NCI-H345 treated with DMSO at 0.1 percent for 48 hours (cell line): ENCODE results near the gene RNF187.

Source experiments
- DNase-seq: peaks from one replicate; lab custom pipeline; 2025; ENCODE audit not compliant: unreplicated experiment; lab: John Stamatoyannopoulos, UW

The RNF187 gene

DNA sequence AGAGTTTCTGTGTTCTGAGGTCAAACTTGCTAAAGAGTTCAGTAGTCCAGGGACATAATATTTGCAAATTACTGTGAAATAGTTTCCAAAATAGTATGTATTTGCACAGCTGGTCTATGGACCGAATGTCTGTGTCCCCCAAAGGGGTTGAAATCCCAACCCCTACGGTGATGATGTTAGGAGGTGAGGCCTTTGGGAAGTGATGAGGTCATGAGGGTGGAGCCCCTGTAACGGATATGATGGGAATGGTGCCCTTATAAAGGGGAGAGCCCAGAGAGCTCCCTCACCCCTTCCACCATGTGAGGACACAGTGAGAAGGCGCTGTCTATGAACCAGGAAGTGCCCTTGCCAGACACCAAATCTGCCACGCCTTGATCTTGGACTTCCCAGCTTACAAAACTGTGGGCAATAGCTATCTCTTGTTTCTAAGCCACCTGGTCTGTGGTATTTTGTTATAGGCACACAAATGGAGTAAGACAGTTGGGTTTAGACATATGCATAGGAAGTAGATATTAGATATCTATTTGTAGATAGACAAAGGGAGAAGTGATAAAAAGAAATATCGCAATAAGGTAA lies 21.7 kb downstream of the RNF187 start:
- DNase-seq, result no peak

DNA sequence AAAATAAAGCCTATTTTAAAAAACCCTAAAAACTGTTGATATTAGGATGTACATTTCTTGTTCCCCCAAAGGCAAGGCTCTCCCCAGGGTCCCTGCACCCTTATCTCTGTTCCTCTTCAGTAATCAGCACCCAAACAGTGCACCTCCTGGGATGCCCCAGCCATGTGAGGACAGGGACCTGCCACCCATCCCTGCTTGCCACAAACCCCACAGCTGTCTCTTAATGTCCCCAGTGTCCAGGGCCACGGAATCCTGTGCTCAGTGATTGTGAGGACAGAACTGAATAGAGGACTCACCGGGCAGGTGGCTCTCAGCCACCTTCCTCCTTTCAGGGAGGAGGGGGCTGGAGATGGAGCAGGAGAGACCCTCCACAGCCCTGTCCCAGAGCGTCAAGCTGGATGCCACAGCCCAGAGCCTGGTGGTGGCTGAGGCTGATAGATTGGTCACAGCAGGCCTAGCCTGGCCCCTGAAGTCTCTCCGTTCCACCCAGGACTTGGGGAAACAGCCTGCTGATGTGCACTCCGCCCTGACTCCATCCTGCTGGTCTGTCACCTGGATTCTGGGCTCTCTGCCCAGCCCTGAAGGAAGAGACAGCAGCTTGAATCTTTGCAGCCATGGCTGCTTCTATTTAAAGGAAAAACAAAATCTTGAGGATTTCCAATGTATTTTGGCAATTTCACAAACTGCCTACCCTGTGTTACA lies 23.1 kb downstream of the RNF187 start:
- no peak for DNase-seq

GRCh38 chr1:228510803-228511413 lies 23.7 kb downstream of the RNF187 start:
- DNase-seq, result no peak

GRCh38 chr1:228511546-228512445 lies 24.6 kb downstream of the RNF187 start:
- DNase-seq, result no peak

- DNase-seq, result no peak
Measured at GRCh38 chr1:228512781-228513198, 25.6 kb downstream of the RNF187 start.

DNA sequence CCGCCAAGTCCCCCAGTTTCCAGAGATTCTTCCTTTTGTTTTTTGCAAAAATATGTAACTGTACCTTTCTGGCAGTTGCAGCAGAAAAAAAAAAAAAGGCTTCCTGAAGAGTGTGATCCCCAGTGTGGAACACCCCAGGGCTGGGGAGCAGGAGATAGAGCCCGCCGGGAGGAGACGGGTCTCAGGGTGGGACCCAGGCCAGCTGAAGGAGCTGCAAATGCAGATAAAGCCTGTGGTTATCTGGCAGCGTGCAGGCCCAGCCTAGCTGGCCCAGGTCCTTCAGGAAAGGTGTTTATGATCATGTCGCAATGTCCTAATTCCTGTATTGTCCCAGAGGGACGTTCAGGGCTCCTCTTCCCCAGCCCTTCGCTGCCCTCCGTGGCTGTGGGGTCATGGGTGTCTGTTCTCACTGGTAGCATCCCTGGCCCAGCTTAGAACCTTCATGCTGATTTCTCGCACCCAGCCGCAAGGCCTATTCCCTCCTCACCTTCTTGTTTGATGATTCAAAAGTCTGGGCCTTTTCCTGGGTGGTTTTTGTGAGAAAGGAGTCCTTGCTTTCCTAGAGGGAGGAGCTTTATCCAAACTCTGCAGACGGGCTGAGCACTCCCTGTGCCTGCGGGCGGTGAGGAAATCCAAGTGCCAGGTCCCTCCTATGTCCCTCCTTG lies 26.2 kb downstream of the RNF187 start:
- DNase-seq, result no peak

GRCh38 chr1:228514421-228514820 lies 27.2 kb downstream of the RNF187 start:
- DNase-seq, result no peak

DNA sequence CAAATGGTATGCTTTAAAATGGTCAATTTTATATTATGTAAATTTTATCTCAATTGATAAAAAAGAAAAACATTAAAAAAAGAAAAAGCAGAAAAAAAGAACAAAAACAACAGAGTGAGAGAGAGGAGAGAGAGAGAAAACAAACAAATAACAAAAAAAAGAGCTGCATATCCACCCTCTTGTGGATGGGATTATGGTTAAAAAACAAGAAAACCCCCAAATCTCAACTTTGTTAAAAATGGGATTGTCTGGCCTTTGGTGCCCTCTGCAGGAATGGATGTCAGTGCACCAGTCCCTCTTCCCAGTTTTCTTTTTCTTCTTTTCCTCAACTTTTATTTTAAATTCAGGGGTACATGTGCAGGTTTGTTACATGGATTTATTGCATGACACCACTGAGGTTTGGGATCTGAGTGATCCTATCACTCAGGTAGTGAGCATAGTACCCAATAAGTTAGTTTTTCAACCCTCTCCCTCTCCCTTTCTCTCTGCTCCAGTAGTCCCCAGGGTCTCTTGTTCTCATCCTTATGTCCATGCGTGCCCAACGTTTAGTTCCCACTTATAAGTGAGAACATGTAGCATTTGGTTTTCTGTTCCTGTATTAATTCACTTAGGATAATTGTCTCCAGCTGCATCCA lies 28.1 kb downstream of the RNF187 start:
- no peak for DNase-seq

- DNase-seq, result no peak
Measured at GRCh38 chr1:228517655-228518054, 30.5 kb downstream of the RNF187 start.

GRCh38 chr1:228527596-228527995 lies 40.4 kb downstream of the RNF187 start:
- DNase-seq, result no peak

DNA sequence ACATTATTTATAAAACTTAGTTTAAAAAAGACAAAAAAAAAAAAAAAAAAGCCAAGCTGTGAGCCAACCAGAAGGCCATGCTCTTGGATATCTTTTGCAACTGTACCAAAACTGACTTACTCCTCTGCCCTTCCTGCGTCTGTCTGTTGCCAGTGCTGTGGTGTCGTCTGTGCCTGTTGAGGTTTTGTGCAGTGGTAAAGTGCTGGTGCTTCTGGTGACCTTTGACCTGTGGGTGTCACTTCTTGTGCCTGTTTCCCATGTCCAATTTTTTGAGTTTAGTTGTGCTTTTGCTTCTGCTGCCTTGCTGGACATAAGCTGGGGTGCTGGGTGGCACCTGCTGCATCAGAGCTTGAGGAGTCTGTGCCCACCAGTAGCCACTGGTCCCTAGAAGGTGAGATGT lies 41.4 kb downstream of the RNF187 start:
- no peak for DNase-seq

GRCh38 chr1:228530086-228530758 lies 43.0 kb downstream of the RNF187 start:
- no peak for DNase-seq

- DNase-seq, result no peak
Measured at GRCh38 chr1:228530951-228531731, 44.0 kb downstream of the RNF187 start.

DNA sequence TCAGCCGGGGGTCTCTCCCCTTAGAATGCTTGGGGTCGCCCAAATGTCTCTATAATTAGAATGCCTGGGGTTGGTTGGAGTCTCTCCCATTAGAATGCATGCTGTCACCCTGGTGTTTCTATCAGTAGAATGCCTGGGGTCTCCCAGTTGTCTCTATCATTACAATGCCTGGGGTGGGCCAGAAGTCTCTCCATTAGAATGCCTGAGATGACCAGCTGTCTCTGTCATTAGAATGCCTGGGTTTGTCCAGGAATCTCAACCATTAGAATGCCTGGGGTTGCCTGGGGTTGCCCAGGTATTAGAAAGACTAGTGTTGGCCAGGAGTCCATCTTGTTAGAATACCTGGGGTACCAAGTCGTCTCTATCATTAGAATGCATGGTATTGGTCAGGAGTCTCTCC lies 51.6 kb downstream of the RNF187 start:
- no peak for DNase-seq

DNA sequence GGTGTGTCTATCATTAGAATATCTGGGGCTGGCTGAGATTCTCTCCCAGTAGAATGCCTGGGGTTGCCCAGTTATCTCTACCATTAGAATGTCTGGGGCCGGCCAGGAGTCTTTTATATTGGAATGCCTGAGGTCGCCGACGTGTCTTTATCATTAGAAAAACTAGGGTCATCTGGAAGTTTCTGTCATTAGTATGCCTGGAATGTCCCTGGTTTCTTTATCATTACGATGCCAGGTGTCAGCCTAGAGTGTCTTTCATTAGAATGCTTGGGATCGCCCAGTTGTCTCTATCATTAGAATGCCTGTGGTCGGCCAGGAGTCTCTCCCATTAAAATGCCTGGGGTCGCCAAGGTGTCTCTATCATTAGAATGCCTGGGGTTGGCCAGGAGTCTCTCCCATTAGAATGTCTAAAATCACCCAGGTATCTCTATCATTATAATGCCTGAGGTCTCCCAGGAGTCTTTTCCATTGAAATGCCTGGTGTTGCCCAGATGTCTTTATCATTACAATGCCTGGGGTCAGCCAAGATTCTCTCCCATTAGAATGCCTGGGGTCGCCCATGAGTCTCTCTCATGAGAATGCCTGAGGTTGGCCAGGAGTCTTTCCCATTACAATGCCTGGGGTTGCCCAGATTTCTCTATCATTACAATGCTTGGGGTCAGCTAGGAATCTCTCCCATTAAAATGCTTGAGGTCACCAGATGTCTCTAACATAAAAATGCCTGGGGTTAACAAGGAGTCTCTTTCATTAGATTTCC lies 53.2 kb downstream of the RNF187 start:
- no peak for DNase-seq

DNA sequence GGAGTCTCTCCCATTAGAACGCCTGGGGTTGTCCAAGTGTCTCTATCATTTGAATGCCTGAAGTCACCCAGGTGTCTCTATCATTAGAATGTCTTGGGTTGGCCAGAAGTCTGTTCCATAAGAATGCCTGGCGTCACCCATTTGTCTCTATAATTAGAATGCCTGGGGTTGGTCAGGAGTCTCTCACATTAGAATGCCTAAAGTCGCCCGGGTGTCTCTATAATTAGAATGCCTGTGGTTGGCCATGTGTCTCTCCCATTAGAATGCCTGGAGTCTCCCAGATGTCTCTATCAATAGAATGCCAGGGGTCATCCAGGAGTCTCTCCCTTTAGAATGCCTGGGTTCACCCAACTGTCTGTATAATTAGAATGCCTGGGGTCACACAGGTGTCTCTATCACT lies 54.5 kb downstream of the RNF187 start:
- no peak for DNase-seq

DNA sequence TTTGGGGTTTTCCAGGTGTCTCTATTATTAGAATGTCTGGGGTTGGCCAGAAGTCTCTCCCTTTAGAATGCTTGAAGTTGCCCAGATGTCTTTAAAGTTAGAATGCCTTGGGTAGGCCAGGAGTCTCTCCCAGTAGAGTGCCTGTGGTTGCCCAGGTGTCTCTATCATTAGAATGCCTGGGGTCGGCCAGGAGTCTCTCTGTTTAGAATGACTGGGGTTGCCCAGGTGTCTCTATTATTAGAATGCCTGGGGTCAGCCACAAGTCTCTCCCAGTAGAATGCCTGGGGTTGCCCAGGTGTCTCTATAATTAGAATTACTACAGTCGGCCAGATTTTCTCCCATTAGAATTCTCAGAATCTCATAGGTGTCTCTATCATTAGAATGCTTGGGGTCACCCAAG lies 55.2 kb downstream of the RNF187 start:
- DNase-seq, result no peak

DNA sequence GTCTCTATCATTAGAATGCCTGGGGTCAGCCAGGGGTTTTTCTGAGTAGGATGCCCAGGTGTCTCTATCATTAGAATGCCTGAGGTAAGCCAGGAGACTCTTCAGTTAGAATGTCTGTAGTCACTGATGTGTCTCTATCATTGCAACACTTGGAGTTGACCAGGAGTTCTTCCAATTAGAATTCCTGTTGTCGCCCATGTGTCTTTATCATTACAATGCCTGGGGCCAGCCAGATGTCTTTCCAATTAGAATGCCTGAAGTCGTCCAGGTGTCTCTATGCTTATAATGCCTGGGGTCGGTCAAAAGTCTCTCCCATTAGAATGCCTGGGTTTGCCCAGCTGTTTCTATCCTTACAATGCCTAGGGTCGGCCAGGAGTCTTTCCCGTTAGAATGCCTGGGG lies 55.8 kb downstream of the RNF187 start:
- no peak for DNase-seq

- DNase-seq, result no peak
Measured at GRCh38 chr1:228543396-228543795, 56.2 kb downstream of the RNF187 start.
